Measurements from ENCODE around the gene COL18A1.

DNA sequence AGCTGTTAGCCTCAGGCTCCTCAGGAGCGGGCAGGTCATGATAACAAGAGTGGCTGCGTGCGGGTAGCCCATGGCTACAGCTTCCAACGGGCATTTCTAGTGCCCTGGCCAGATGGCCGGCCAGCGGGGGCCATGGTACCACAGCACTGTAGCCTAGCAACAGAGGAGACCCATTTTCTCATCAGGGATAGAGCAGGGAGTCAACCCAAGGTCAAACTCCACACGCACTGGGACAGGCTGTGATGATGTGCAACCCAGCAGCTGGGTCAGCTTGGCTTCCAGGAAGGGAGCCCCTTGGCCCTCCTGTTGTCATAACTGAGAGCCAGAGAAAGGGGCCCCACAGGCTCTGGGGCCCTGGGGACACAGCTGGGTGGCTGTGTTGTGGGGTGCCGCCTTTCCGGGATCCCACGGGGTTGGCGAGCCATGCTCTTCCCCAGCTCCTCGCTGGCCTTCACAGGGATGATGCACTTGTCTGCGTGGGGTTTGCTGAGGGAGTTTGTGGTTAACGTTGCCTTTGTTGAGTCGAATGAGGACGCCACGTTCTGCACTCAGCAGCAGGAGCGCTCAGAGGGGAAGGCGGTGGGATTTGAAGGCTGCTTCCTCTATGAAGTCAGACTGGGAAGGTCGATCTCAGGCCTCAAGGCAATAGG lies 46.3 kb downstream of the COL18A1 start:
- TF ChIP-seq, protein P1, sequence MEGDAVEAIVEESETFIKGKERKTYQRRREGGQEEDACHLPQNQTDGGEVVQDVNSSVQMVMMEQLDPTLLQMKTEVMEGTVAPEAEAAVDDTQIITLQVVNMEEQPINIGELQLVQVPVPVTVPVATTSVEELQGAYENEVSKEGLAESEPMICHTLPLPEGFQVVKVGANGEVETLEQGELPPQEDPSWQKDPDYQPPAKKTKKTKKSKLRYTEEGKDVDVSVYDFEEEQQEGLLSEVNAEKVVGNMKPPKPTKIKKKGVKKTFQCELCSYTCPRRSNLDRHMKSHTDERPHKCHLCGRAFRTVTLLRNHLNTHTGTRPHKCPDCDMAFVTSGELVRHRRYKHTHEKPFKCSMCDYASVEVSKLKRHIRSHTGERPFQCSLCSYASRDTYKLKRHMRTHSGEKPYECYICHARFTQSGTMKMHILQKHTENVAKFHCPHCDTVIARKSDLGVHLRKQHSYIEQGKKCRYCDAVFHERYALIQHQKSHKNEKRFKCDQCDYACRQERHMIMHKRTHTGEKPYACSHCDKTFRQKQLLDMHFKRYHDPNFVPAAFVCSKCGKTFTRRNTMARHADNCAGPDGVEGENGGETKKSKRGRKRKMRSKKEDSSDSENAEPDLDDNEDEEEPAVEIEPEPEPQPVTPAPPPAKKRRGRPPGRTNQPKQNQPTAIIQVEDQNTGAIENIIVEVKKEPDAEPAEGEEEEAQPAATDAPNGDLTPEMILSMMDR (IDR thresholded peaks at IDR 0.05 in 4 of 5, conservative IDR thresholded peaks at IDR 0.05 in 1 of 5) = no peak
- TF ChIP-seq POLR2A (IDR thresholded peaks at IDR 0.05) = no peak
